ENCODE results near the gene UNC93A. TPM values are rescaled to one million over a fixed set of nuclear protein-coding genes. Genes with fewer than 3 reads are reported as not detected.

UNC93A gene
- total and polyA plus RNA-seq, 3 donors from 2014 or later = 0.39 TPM; not detected in 2

- H3K4me3 ChIP-seq = peak overlapping the region in 1 of 2 donors; percentile 55
- TF ChIP-seq CTCF (IDR thresholded peaks at IDR 0.05) (no peak), POLR2A (IDR thresholded peaks at IDR 0.05) (no peak)
- no peaks in the 10 kb centered on the region for H3K4me1 ChIP-seq
- no peaks in the 10 kb centered on the region for H3K27me3 ChIP-seq
- H3K36me3 ChIP-seq (ENCODE audit: low read depth, missing control alignments) = no peaks in the 10 kb centered on the region
- intact Hi-C loops (cut with DNase I; ENCODE audit: low total_unique reads) = no loop called here
- H3K9me3 ChIP-seq = no peaks in the 10 kb centered on the region
- DNase-seq = no peak
- 43 to 46% methylated on average over 19 of the region's 19 CpGs for WGBS, 2 donors
- H3K27ac ChIP-seq = no peak overlapping the region
These were observed 58.6 kb downstream of the UNC93A start for GRCh38 chr6:167349631-167350274.

- intact Hi-C loops (cut with DNase I; ENCODE audit: low total_unique reads) = no loop called here
- no peaks in the 10 kb centered on the region for H3K27me3 ChIP-seq
- TF ChIP-seq CTCF (IDR thresholded peaks at IDR 0.05) (no peak), POLR2A (IDR thresholded peaks at IDR 0.05) (no peak)
- 16 to 22% methylated on average over 16 to 22 of the region's 22 CpGs for WGBS, 2 donors
- peak overlapping the region in 1 of 2 donors; percentile 55 for H3K4me3 ChIP-seq
- no peak for DNase-seq
- H3K4me1 ChIP-seq = no peaks in the 10 kb centered on the region
- H3K36me3 ChIP-seq (ENCODE audit: low read depth, missing control alignments) = no peaks in the 10 kb centered on the region
- no peaks in the 10 kb centered on the region for H3K9me3 ChIP-seq
- H3K27ac ChIP-seq = no peak overlapping the region
These were observed 59.2 kb downstream of the UNC93A start for GRCh38 chr6:167350275-167350696.

GRCh38 chr6:167350731-167351655 is 59.9 kb downstream of the UNC93A start:
- WGBS, 2 donors = 1 to 4% methylated on average over 35 to 61 of the region's 62 CpGs
- peak; percentile 93 for DNase-seq
- H3K27ac ChIP-seq = peak overlapping the region in 1 of 2 donors; percentile 62
- intact Hi-C loops (cut with DNase I; ENCODE audit: low total_unique reads) = no loop called here
- H3K36me3 ChIP-seq (ENCODE audit: low read depth, missing control alignments) = no peaks in the 10 kb centered on the region
- H3K27me3 ChIP-seq = no peaks in the 10 kb centered on the region
- H3K4me1 ChIP-seq = no peaks in the 10 kb centered on the region
- peak overlapping the region; percentile 42 to 55 for H3K4me3 ChIP-seq
- no peaks in the 10 kb centered on the region for H3K9me3 ChIP-seq
- TF ChIP-seq POLR2A (IDR thresholded peaks at IDR 0.05) = no peak
- TF ChIP-seq CTCF (IDR thresholded peaks at IDR 0.05) = peak; percentile 72 to 81 (median 75)

- no peaks in the 10 kb centered on the region for H3K9me3 ChIP-seq
- 46 to 53% methylated on average over 13 of the region's 13 CpGs for WGBS, 2 donors
- no peak overlapping the region for H3K27ac ChIP-seq
- peak overlapping the region in 1 of 2 donors; percentile 55 for H3K4me3 ChIP-seq
- TF ChIP-seq CTCF (IDR thresholded peaks at IDR 0.05) = no peak
- DNase-seq = no peak
- H3K4me1 ChIP-seq = no peaks in the 10 kb centered on the region
- no peaks in the 10 kb centered on the region for H3K27me3 ChIP-seq
- no peaks in the 10 kb centered on the region for H3K36me3 ChIP-seq (ENCODE audit: low read depth, missing control alignments)
- intact Hi-C loops (cut with DNase I; ENCODE audit: low total_unique reads) = no loop called here
These were observed 60.7 kb downstream of the UNC93A start for GRCh38 chr6:167351656-167352345.
